Endothelial cell of umbilical vein (primary cell): ENCODE measurements around the gene KCNK15. TPM values are rescaled to one million over a fixed set of nuclear protein-coding genes. Genes with fewer than 3 reads are reported as not detected.
"Not testable (repeated sequence)": the region's sequence is repeated elsewhere in the genome, so short reads cannot be mapped to it uniquely, and the experiment has no call there.

Experiments used
- BruUV-seq: library from RNA; stranded (reverse); fragments of 400-500 nt; replicated peaks from 2 replicates; lab custom pipeline; 2021; lab: Mats Ljungman, UMichigan
- CTCF ChIA-PET: fragments of 300-600, 350-600 bp; sonication (Branson Sonifier 250); formaldehyde crosslinking; loops from one replicate; lab custom pipeline; 2021; ENCODE audit warnings: antibody characterized with exemption, inconsistent platforms; lab: Charles Lee
- POLR2A ChIA-PET: fragments of 300-600, 350-600 bp; sonication (Branson Sonifier 250); formaldehyde crosslinking; loops from one replicate; lab custom pipeline; 2021; ENCODE audit warnings: antibody characterized with exemption, inconsistent platforms; lab: Charles Lee
- DNase-seq: peaks from one replicate; pipeline ENCODE4 v3.0.0-alpha.2; 2011; ENCODE audit warnings: low read depth, low spot score
- FAIRE-seq: peaks from 2 replicates; lab custom pipeline; 2011; peaks lifted over from hg19 to GRCh38; lab: Jason Lieb, UNC
- H2AFZ ChIP-seq: 2 replicates; pipeline ENCODE4 v1.6.0; 2012; ENCODE audit warnings: low read depth, low read length, control low read depth, inconsistent platforms
- H3K27ac ChIP-seq: 2 replicates; pipeline ENCODE4 v1.5.1; 2011; ENCODE audit warnings: low read depth, mild to moderate bottlenecking, control low read depth, low read length, moderate library complexity; ENCODE audit not compliant: insufficient read depth
- H3K27me3 ChIP-seq, 2 experiments: 2 replicates each; pipeline versions ENCODE4 v1.6.0 to v1.6.1; 2011; ENCODE audit warnings: low read length in 2 of 2, mixed read lengths in 1 of 2; ENCODE audit not compliant: control insufficient read depth in 2 of 2, insufficient read depth in 2 of 2
- H3K36me3 ChIP-seq, 2 experiments: 2 replicates in 1 of 2; 3 replicates in 1 of 2; pipeline ENCODE4 v1.5.1; 2011; ENCODE audit warnings: low read length in 2 of 2, mild to moderate bottlenecking in 1 of 2, moderate library complexity in 1 of 2; ENCODE audit not compliant: control insufficient read depth in 2 of 2, insufficient read depth in 2 of 2; ENCODE audit errors: extremely low read depth in 1 of 2
- H3K4me1 ChIP-seq: 3 replicates; pipeline ENCODE4 v1.5.1; 2011; ENCODE audit warnings: mild to moderate bottlenecking, low read length; ENCODE audit not compliant: control insufficient read depth, insufficient read depth; ENCODE audit errors: extremely low read depth
- H3K4me2 ChIP-seq: 2 replicates; pipeline ENCODE4 v1.6.1; 2011; ENCODE audit warnings: low read length, control low read depth, mixed read lengths; ENCODE audit not compliant: insufficient read depth
- H3K4me3 ChIP-seq, 3 experiments: fragments of 200-600 bp in 1 of 3; sonication (generic), shearing (Covaris generic) in 1 of 3; replicated peaks in 1 of 3; 2 replicates each; pipeline ENCODE4 v1.5.1; 2011 to 2016; ENCODE audit warnings: control low read depth in 3 of 3, low read length in 3 of 3, mild to moderate bottlenecking in 2 of 3, inconsistent platforms in 1 of 3, low read depth in 1 of 3, moderate library complexity in 1 of 3; ENCODE audit not compliant: insufficient read depth in 1 of 3
- H3K79me2 ChIP-seq: 2 replicates; pipeline ENCODE4 v1.6.0; 2012; ENCODE audit warnings: low read length, inconsistent platforms; ENCODE audit not compliant: control insufficient read depth, insufficient read depth
- H3K9ac ChIP-seq: replicated peaks from 2 replicates; pipeline ENCODE3; 2011; ENCODE audit warnings: low read length, control low read depth; ENCODE audit not compliant: insufficient read depth; ENCODE audit errors: extremely low read depth
- H3K9me1 ChIP-seq: replicated peaks from 3 replicates; pipeline ENCODE4 v1.6.0; 2011; ENCODE audit warnings: mild to moderate bottlenecking, low read length; ENCODE audit not compliant: control insufficient read depth, insufficient read depth; ENCODE audit errors: extremely low read depth
- H3K9me3 ChIP-seq: replicated peaks from 2 replicates; pipeline ENCODE4 v1.5.1; 2012; ENCODE audit warnings: low read length, inconsistent platforms; ENCODE audit not compliant: control insufficient read depth, insufficient read depth
- H4K20me1 ChIP-seq: replicated peaks from 2 replicates; pipeline ENCODE3; 2011; ENCODE audit warnings: mild to moderate bottlenecking, low read length; ENCODE audit not compliant: control insufficient read depth, insufficient read depth; ENCODE audit errors: extremely low read depth
- EZH2 ChIP-seq: IDR thresholded peaks from 2 replicates; pipeline ENCODE4 v1.6.1; 2012; ENCODE audit warnings: borderline replicate concordance, low read depth, mild to moderate bottlenecking, moderate library complexity, low read length, inconsistent platforms; ENCODE audit not compliant: severe bottlenecking
- dilution Hi-C: fragments of 300-500 bp; cut with MboI; formaldehyde crosslinking; loops from one replicate; pipeline ENCODE4 v1.15.0; 2019; ENCODE audit warnings: low sequenced_read_pairs; ENCODE audit not compliant: extremely low pct_ligation_motif_present
- intact Hi-C: fragments of 100-400 bp; cut with micrococcal nuclease; formaldehyde crosslinking; loops from one replicate; pipeline ENCODE4 v1.10.0; 2022
- polyA plus RNA-seq, 4 experiments: library from polyadenylated mRNA; depleted of rRNA in 3 of 4; stranded (reverse) in 3 of 4; unstranded in 1 of 4; fragments of >200 nt; gene quantifications; 2 replicates each; pipeline versions ENCODE4 v1.2.1 to v1.2.3, GENCODE V29; 2011 to 2012; ENCODE audit warnings: missing spikeins in 1 of 4
- total RNA-seq: library from RNA; stranded (reverse); gene quantifications from 2 replicates; pipeline ENCODE4 v1.2.3, GENCODE V29; 2021

Gene KCNK15
- total and polyA plus RNA-seq, 2 donors (not counting 3 experiments of a cell fraction or from before 2014, with no cell fraction given): 0.06 TPM; not detected in 1

DNA sequence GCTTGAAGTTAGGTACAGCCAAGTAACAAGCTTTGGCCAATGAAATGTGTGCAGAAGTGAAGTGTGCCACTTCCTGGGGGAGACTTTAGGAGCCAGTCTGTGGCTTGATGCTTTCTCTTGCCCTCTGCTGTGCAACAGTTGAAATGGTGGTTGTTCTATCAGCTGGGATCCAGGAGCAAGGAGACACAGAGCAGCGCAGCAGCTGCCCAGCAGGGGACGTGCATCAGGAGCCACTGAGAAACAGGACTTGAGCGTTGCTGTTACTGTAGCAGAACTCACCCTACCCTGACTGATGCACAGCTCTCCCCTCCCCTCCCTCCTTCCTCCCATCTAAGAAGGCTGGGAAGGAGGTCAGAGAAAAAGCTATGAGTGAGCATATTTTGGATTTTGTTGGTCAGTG, 49.4 kb upstream of the KCNK15 start:
- no peak overlapping the region for H3K27ac ChIP-seq
- dilution Hi-C loops: no loop called here
- CTCF ChIA-PET: interaction anchor here (0.9 to 1.1 kb wide), 3 partner anchors 12 to 34 kb away, joined by 3 to 6 read pairs (median 4); no protein-coding TSS in a partner anchor

DNA sequence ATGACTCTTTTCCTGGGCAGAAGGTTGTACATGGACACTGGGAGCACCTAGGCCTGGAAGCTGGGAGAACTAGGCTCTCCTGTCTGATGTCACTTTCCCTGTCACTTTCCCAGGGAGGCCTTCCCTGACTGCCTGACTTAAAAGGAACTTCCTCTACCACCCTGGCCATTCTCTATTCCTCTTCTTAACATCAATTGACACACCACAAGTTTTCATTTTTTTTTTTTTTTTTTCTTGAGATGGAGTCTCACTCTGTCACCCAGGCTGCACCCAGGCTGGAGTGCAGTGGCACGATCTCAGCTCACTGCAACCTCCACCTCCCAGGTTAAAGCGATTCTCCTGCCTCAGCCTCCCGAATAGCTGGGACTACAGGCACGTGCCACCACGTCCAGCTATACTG, 48.6 kb upstream of the KCNK15 start:
- H3K79me2 ChIP-seq, FAIRE-seq, H3K27ac ChIP-seq, DNase-seq, H3K9me3 ChIP-seq, H3K9me1 ChIP-seq, H3K9ac ChIP-seq, H3K27me3 ChIP-seq, intact Hi-C loops, dilution Hi-C loops, POLR2A ChIA-PET, H4K20me1 ChIP-seq, H3K36me3 ChIP-seq, H3K4me2 ChIP-seq, BruUV-seq, H3K4me3 ChIP-seq, H2AFZ ChIP-seq: not testable (repeated sequence)
- CTCF ChIA-PET: interaction anchor here (1.0 kb wide), 1 partner anchor 33 kb away, joined by 6 read pairs; no protein-coding TSS in a partner anchor
- H3K4me1 ChIP-seq: peaks cover 28% of the 10 kb centered on the region

More for the DNA sequence above, 49.4 kb upstream of the KCNK15 start:
- Histone ChIP-seq H4K20me1 (no peaks in the 10 kb centered on the region), H3K9me3 (peaks cover 4% of the 10 kb centered on the region), H3K4me3 (no peak overlapping the region), H3K36me3 (no peaks in the 10 kb centered on the region), H3K9me1 (no peaks in the 10 kb centered on the region), H3K9ac (no peak overlapping the region), H2AFZ (no peak overlapping the region), H3K4me2 (no peak overlapping the region), H3K79me2 (no peaks in the 10 kb centered on the region), H3K4me1 (peaks cover 30% of the 10 kb centered on the region), H3K27me3 (no peaks in the 10 kb centered on the region)
- FAIRE-seq (no peak), DNase-seq (no peak)
- POLR2A ChIA-PET: no interaction called here
- intact Hi-C loops: no loop called here
- TF ChIP-seq EZH2: no peak
- BruUV-seq: no TSS peak
